Measurements from ENCODE around the gene GPR107.
"Not testable (repeated sequence)": the region's sequence is repeated elsewhere in the genome, so short reads cannot be mapped to it uniquely, and the experiment has no call there.

GPR107 gene

GRCh38 chr9:130053504-130054324 lies at the start of gene GPR107:
Gene GPR107, plus strand, starts transcription at chr9:130053906. Its CDS starts 27 bp downstream, at chr9:130053933.
- DNase-seq, result peak; percentile 25

- no peak for DNase-seq
These were observed 49.7 kb upstream of the GPR107 start for GRCh38 chr9:130003943-130004552.

GRCh38 chr9:130006952-130007351 lies 46.8 kb upstream of the GPR107 start:
- not testable (repeated sequence) for DNase-seq

GRCh38 chr9:130008538-130008937 lies 45.2 kb upstream of the GPR107 start:
- DNase-seq, result no peak

GRCh38 chr9:130009546-130009945 lies 44.2 kb upstream of the GPR107 start:
- DNase-seq, result not testable (repeated sequence)

DNA sequence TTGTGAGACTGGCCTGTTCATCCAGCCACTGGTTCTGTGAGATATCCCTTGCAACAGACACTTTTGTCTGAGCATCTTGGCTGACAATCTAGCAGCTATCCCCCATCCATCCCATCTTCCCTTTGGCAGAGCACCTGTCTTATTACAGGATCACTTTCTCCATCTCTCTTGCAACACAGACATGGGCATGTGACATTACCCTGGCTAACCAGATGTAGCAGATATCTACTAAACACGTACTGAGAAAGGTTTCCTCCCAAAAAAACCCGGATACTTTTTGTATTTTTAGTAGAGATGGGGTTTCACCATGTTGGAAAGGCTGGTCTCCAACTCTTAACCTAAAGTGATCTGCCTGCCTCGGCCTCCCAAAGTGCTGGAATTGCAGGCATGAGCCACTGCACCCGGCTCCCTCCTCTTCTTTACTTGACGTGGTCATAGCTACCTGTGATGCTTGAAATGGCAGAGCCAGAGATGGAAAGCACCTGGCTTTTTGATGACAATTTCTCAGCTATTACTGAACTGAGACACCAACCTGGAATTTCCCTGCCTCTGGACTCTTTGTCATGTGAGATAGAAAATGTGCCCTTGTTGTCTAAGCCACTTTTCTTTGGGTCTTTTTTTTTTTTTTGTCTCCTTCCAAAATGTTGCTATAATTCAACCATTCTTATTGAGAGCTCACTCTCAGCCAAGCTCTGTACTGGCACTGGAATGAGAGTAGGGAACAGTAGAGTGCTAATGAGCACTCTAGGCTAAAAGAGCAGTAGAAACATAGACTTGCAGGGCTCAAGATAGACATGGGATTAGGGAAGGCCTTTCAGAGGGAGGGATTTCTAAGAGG lies 43.3 kb upstream of the GPR107 start:
- no peak for DNase-seq

GRCh38 chr9:130013326-130013725 lies 40.4 kb upstream of the GPR107 start:
- no peak for DNase-seq

DNA sequence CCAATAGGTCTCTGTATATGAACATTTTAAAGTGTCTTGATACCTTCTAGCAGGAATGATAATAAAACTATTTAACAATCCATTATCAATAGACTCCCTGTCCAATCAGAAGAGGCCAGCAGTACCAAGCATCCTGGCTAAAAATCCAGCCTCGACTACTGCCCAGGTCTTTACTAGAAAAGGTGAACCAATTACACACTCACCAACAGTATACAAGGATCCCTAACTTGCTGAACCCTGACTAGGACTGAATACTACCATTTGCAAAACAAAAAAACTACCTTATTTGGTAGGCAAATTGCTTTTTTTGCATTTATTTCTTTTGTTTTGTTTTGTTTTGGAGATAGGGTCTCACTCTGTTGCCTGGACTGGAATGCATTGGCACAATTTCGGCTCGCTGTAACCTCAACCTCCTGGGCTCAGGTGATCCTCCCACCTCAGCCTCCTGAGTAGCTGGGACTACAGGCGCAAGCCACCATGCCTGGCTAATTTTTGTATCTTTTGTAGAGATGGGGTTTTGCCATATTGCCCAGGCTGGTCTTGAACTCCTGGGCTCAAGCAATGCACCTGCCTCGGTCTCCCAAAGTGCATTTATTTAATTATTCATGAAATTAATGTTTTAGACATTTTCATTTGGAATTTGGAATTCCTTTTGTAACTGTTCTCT lies 38.2 kb upstream of the GPR107 start:
- no peak for DNase-seq

DNA sequence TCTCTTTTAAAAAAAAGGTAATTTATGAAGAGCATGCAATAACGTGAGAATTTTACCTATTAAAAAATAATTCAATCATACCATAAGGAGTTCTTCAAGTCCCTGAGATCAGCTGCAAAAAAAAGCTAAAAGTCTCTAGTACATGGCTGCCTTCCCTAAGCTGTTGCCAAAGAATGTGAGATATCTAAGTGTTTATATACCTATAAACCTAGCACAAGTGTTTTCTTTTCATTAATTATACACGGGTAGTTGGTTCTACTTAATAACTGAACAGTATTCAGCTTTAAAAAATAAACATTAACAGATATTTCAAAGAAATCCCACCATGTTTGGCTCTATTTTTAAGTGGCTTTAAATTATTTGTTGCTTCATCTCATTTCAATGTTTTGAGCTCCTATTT lies 36.6 kb upstream of the GPR107 start:
- DNase-seq, result no peak

- not testable (repeated sequence) for DNase-seq
These were observed 36.2 kb upstream of the GPR107 start for GRCh38 chr9:130017510-130017909.

- DNase-seq, result no peak
These were observed 35.4 kb upstream of the GPR107 start for GRCh38 chr9:130018265-130018664.

DNA sequence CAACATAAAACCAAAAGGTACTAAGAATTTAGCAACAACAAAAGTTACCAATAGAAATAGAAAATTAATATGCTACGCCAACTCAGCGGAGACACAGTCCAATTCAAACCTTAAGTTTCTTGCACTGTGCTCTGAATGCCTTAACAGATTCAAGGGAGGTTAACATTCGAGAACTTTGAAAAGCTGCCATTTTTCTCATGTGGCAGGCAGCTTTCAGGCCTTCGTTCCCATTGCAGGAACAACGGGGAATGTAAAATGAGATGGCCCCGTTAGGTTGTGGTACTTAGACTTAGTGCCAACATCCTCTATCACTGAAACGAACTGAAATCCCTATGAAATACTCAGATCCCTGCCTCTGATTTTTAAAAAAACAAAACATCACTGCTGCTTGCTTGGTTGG lies 33.1 kb upstream of the GPR107 start:
- DNase-seq, result no peak

DNA sequence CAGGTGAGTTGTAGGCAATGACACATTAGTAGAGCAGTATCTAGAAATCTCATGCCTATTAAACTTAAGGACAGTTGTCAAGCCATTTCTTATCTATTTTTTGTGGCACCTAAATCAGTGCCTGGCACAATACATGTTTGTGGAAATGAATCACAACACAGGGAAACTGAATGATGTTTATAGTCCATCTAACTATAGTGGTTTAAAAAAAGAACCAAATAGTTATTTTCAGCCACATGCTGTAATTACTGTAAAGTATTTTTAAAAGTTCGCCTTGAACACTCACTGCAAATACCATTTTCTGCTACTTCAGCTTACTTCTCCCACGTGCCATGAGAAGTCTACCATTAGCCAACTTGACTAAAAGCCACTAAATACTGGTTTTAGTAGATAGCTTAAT lies 32.6 kb upstream of the GPR107 start:
- DNase-seq, result no peak

GRCh38 chr9:130021842-130022241 lies 31.9 kb upstream of the GPR107 start:
- DNase-seq, result not testable (repeated sequence)

DNA sequence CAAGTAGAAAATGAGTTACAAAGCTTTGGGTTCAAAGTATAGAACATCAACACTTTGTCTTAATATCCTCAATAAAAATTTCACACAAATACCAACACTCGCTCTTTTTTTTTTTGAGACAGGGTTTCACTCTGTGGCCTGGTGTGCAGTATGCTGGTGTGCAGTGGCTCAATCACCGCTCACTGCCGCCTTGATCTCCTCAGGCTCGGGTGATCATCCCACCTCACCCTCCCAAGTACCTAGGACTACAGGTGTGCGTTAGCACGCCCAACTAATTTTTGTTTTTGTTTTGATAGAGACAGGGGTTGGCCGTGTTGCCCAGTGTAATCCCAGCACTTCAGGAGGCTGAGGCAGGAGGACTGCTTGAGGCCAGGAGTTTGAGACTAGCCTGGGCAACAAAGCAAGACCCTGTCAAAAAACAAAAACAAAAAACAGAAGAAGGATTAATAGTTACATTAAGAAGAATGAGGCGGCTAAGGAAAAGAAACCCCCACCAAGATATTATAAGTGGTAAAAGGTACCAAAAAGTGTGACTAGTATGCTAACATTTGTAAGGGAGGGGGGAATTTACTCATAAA lies 31.1 kb upstream of the GPR107 start:
- no peak for DNase-seq

DNA sequence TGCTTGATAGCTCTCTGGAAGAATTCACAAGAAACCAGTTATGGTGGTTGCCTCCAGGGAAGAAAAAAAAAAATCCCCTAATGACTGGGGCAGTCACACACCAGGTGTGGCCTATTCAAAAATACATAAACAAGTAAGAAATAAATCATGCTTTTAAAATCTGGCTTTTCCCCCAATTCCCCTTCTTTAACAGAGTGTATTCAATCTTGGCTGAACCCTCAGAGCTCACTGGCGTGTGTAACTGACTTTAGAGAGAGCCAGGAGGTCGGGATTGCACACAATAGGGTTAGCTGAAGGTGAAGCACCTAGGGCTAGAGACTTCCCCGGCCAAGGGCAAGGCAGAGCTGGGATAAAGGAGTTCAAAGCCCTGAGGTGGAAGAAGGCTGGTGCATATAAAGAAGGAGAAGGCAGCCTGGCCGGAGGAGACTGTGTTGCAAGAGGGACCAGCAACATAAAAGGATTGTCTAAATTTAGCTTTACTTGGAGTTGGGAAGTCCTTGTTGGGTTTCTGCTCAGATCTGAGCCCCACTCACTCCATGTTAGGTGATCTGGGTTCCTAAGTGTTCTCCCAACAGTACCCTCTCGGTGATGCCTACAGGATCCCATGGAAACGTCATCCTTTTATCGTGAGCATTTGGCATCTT lies 30.4 kb upstream of the GPR107 start:
- DNase-seq, result no peak

GRCh38 chr9:130023994-130024596 lies 29.6 kb upstream of the GPR107 start:
- DNase-seq, result no peak

DNA sequence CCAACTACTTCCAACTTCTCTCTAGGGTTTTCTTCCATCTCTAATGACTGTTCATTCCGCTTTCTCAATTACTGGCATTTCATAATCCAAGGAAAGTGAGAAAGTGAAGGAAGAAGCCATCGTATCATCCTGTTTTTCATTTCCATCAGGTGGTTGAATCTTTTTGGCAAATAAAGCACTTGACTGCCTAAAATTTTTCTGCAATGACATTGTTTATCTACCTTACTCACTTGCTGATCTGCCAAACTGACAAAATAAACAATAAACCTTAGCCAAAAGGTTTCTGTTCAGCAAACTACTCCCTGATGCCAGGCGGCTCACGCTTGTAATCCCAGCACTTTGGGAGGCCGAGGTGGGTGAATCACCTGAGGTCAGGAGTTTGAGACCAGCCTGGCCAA lies 29.1 kb upstream of the GPR107 start:
- DNase-seq, result no peak

DNA sequence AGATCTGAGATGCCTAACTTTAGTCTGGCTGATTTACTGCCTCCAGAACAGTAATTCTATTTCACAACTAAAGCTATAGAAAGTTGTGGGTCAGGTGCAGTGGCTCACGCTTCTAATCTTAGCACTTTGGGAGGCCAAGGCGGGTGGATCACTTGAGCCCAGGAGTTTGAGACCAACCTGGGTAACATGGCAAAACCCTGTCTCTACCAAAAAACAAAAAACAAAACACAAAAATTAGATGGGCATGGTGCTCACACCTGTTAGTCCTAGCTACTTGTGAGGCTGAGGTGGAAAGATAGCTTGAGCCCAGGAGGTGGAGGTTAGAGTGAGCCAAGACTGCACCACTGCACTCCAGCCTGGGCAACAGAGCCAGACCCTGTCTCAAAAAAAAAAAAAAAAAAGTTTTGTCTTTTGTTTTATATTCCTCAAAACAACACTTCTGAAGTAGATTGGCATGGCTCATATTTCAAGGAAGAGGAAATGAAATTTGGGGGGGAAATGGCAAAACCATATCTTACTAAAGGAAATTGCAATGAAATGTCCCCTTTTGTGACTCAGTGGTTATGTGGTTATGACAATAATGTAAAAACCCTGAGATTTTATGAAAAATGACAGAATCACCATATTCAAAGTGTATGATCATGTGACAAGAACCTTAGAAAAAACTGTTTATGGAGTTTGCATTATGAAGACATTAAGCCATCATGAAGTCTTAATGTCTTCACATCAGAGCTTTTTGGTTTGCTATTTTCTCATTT lies 26.9 kb upstream of the GPR107 start:
- no peak for DNase-seq

- no peak for DNase-seq
These were observed 26.0 kb upstream of the GPR107 start for GRCh38 chr9:130027533-130028365.
